Lower leg skin (tissue), 4 donors: ENCODE measurements around the gene DTL. TPM values are rescaled to one million over a fixed set of nuclear protein-coding genes. Genes with fewer than 3 reads are reported as not detected.

Source experiments
- DNase-seq, 2 donors: peaks; one replicate each; pipeline ENCODE4 v3.0.0-alpha.2; 2019; ENCODE audit warnings: low spot score in 2 of 2
- H3K4me3 ChIP-seq: fragments of 200-600 bp; sonication (generic); 2 replicates; pipeline ENCODE4 v1.5.1; 2017; ENCODE audit warnings: mild to moderate bottlenecking, low read depth; ENCODE audit not compliant: poor library complexity, severe bottlenecking
- CTCF ChIP-seq, 3 donors: fragments of 450-650 bp; IDR thresholded peaks; one replicate each; pipeline ENCODE4 v1.5.1; 2016; ENCODE audit warnings: antibody characterized with exemption in 3 of 3, mild to moderate bottlenecking in 3 of 3, moderate library complexity in 2 of 3
- POLR2A ChIP-seq, 2 donors: fragments of 450-650 bp; IDR thresholded peaks; one replicate each; pipeline ENCODE4 v1.6.1; 2016 to 2017; ENCODE audit warnings: antibody characterized with exemption in 2 of 2, mild to moderate bottlenecking in 1 of 2, moderate library complexity in 1 of 2
- WGBS, 2 donors: methylation state at CpG; one replicate each; pipeline ENCODE4 v1.1.5; 2018; 5-methylcytosine and 5-hydroxymethylcytosine counted together
- intact Hi-C: fragments of 100-400 bp; cut with DNase I; formaldehyde crosslinking; loops from one replicate; pipeline ENCODE4 v1.15.0; 2023; ENCODE audit warnings: low total_unique reads
- total RNA-seq, 4 donors: library from RNA; depleted of rRNA; stranded (reverse); fragments of >200 nt; gene quantifications; one replicate each; pipeline ENCODE4 v1.1.0, GENCODE V29; 2016

Gene DTL
- total RNA-seq, 4 donors from 2014 or later, result 0.23 to 1.2 (median 0.90) TPM

- intact Hi-C loops, result loop anchor here (5.0 to 10.0 kb wide), 2 partner anchors 211 to 379 kb away; partner anchors contain the start of gene PPP2R5A
- 100% methylated on average over 1 of the region's 1 CpG for WGBS, 2 donors
- DNase-seq, result no peak
- no peak for TF ChIP-seq POLR2A (IDR thresholded peaks at IDR 0.05)
- TF ChIP-seq CTCF (IDR thresholded peaks at IDR 0.05), result no peak
- H3K4me3 ChIP-seq, result no peak overlapping the region
Observed at GRCh38 chr1:212073490-212073889, 37.9 kb downstream of the DTL start.

- H3K4me3 ChIP-seq, result no peak overlapping the region
- 88 to 92% methylated on average over 3 of the region's 3 CpGs for WGBS, 2 donors
- no peak for DNase-seq
- TF ChIP-seq POLR2A (IDR thresholded peaks at IDR 0.05), result no peak
- TF ChIP-seq CTCF (IDR thresholded peaks at IDR 0.05), result no peak
- intact Hi-C loops, result loop anchor here (5.0 to 10.0 kb wide), 2 partner anchors 210 to 378 kb away; partner anchors contain the start of gene PPP2R5A
Observed at GRCh38 chr1:212074313-212074712, 38.8 kb downstream of the DTL start.

- no peak for TF ChIP-seq CTCF (IDR thresholded peaks at IDR 0.05)
- TF ChIP-seq POLR2A (IDR thresholded peaks at IDR 0.05), result no peak
- intact Hi-C loops, result loop anchor here (5.0 to 10.0 kb wide), 2 partner anchors 210 to 377 kb away; partner anchors contain the start of gene PPP2R5A
- WGBS, 2 donors, result 70 to 74% methylated on average over 3 of the region's 3 CpGs
Observed at GRCh38 chr1:212074856-212075255, 39.3 kb downstream of the DTL start.

GRCh38 chr1:212077028-212077427, 41.5 kb downstream of the DTL start:
- H3K4me3 ChIP-seq, result no peak overlapping the region
- TF ChIP-seq POLR2A (IDR thresholded peaks at IDR 0.05) (no peak), CTCF (IDR thresholded peaks at IDR 0.05) (no peak)
- WGBS, 2 donors, result 60 to 62% methylated on average over 2 of the region's 2 CpGs
- no peak for DNase-seq
- intact Hi-C loops, result loop anchor here (10.0 kb wide), 1 partner anchor 208 kb away; the partner anchor contains the start of gene PPP2R5A

More at GRCh38 chr1:212074856-212075255, 39.3 kb downstream of the DTL start:
- no peak for DNase-seq
- H3K4me3 ChIP-seq, result no peak overlapping the region

GRCh38 chr1:212078826-212079225, 43.3 kb downstream of the DTL start:
- TF ChIP-seq CTCF (IDR thresholded peaks at IDR 0.05), result no peak
- TF ChIP-seq POLR2A (IDR thresholded peaks at IDR 0.05), result no peak
- no peak overlapping the region for H3K4me3 ChIP-seq
- intact Hi-C loops, result loop anchor here (10.0 kb wide), 1 partner anchor 206 kb away; the partner anchor contains the start of gene PPP2R5A
- WGBS, 2 donors, result 63 to 79% methylated on average over 2 of the region's 2 CpGs
- no peak for DNase-seq
